ENCODE data around the gene NUDT4B.
"Not testable (repeated sequence)": the region's sequence is repeated elsewhere in the genome, so short reads cannot be mapped to it uniquely, and the experiment has no call there.

NUDT4B gene

GRCh38 chr1:148758925-148759324 lies 10.4 kb downstream of the NUDT4B start:
- H4K5ac ChIP-seq (ENCODE audit: low read length); H3K4me3 ChIP-seq (ENCODE audit: low read length); H3K4ac ChIP-seq (ENCODE audit: low read depth, low read length); H3K18ac ChIP-seq (ENCODE audit: low read length); H2AK5ac ChIP-seq (ENCODE audit: low read length); H3K4me2 ChIP-seq (ENCODE audit: low read length); H3K79me1 ChIP-seq (ENCODE audit: low read length); H2BK120ac ChIP-seq (ENCODE audit: low read depth, low read length); DNase-seq; H4K8ac ChIP-seq (ENCODE audit: low read depth, low read length); H3K79me2 ChIP-seq (ENCODE audit: control insufficient read depth, insufficient read depth, low read length); H3K27me3 ChIP-seq (ENCODE audit: insufficient read depth, low read length, poor library complexity); H3K9ac ChIP-seq (ENCODE audit: low read length); H3K36me3 ChIP-seq (ENCODE audit: control insufficient read depth, insufficient read depth, low read length); H3K56ac ChIP-seq (ENCODE audit: low read length); H3K4me1 ChIP-seq (ENCODE audit: control insufficient read depth, low read depth, low read length); H2BK15ac ChIP-seq (replicated peaks; ENCODE audit: low read depth); H3K23ac ChIP-seq (ENCODE audit: low read length); H2BK5ac ChIP-seq (ENCODE audit: low read length); H3K27ac ChIP-seq (ENCODE audit: low read depth, low read length): not testable (repeated sequence)
- WGBS (ENCODE audit: extremely low coverage, insufficient coverage, low lambda C conversion rate) = no CpG with 5 or more reads among the region's 4 CpGs

DNA sequence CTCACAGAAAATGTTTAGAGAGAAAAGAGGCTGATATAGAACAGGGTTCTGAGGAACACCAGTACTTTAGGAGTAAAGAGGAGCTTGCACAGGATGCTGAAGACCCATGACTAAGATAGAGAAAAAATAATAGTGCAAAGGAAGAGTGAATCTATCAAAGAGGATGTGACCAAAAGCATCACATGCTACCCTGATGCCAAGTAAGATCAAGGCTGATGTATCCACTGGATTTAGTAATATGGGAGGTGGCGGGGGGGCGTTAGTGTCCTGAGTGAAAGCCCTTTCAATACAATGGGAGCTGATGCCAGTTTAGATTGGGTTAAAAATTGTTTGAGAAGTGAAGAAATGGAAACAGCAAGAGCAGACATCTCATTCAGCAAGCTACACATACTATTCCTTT lies 11.2 kb downstream of the NUDT4B start:
- not testable (repeated sequence) for H3K23ac ChIP-seq (ENCODE audit: low read length); H3K79me2 ChIP-seq (ENCODE audit: control insufficient read depth, insufficient read depth, low read length); H2BK120ac ChIP-seq (ENCODE audit: low read depth, low read length); H3K27ac ChIP-seq (ENCODE audit: low read depth, low read length); H3K56ac ChIP-seq (ENCODE audit: low read length); H3K79me1 ChIP-seq (ENCODE audit: low read length); H4K8ac ChIP-seq (ENCODE audit: low read depth, low read length); H3K4ac ChIP-seq (ENCODE audit: low read depth, low read length); H3K9ac ChIP-seq (ENCODE audit: low read length); H3K4me3 ChIP-seq (ENCODE audit: low read length); H3K36me3 ChIP-seq (ENCODE audit: control insufficient read depth, insufficient read depth, low read length); H3K27me3 ChIP-seq (ENCODE audit: insufficient read depth, low read length, poor library complexity); H3K4me2 ChIP-seq (ENCODE audit: low read length); H4K5ac ChIP-seq (ENCODE audit: low read length); H3K4me1 ChIP-seq (ENCODE audit: control insufficient read depth, low read depth, low read length); H3K18ac ChIP-seq (ENCODE audit: low read length); DNase-seq; H2BK15ac ChIP-seq (replicated peaks; ENCODE audit: low read depth); H2AK5ac ChIP-seq (ENCODE audit: low read length); H2BK5ac ChIP-seq (ENCODE audit: low read length)
- WGBS (ENCODE audit: extremely low coverage, insufficient coverage, low lambda C conversion rate) = no CpG with 5 or more reads among the region's 2 CpGs

DNA sequence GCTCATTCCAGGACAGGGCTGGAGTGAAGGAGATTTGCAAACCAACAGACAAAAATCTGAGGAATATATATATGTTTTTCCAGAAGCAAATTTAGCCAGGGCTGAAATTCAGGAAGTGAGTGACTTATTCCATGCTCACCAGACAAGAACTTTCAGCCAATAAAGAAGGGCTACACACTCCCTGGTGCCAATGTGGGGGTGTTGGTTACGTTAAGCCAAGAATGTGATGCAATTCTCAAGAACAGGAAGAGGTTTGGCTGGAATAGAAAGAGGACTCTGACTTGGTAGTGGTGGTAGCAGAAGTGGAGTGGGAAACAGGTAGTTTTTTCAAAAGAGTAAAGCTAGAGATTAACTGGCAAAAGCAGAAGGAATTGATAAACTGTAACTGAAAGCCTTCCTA lies 11.6 kb downstream of the NUDT4B start:
- H3K4me1 ChIP-seq (ENCODE audit: control insufficient read depth, low read depth, low read length); H4K8ac ChIP-seq (ENCODE audit: low read depth, low read length); H3K27ac ChIP-seq (ENCODE audit: low read depth, low read length); H3K79me2 ChIP-seq (ENCODE audit: control insufficient read depth, insufficient read depth, low read length); H3K79me1 ChIP-seq (ENCODE audit: low read length); DNase-seq; H3K27me3 ChIP-seq (ENCODE audit: insufficient read depth, low read length, poor library complexity); H2BK120ac ChIP-seq (ENCODE audit: low read depth, low read length); H3K23ac ChIP-seq (ENCODE audit: low read length); H3K4me3 ChIP-seq (ENCODE audit: low read length); H3K9ac ChIP-seq (ENCODE audit: low read length); H3K36me3 ChIP-seq (ENCODE audit: control insufficient read depth, insufficient read depth, low read length); H2BK5ac ChIP-seq (ENCODE audit: low read length); H2BK15ac ChIP-seq (replicated peaks; ENCODE audit: low read depth); H3K4me2 ChIP-seq (ENCODE audit: low read length); H4K5ac ChIP-seq (ENCODE audit: low read length); H3K4ac ChIP-seq (ENCODE audit: low read depth, low read length); H2AK5ac ChIP-seq (ENCODE audit: low read length); H3K18ac ChIP-seq (ENCODE audit: low read length); H3K56ac ChIP-seq (ENCODE audit: low read length): not testable (repeated sequence)
- no CpG with 5 or more reads among the region's 1 CpG for WGBS (ENCODE audit: extremely low coverage, insufficient coverage, low lambda C conversion rate)

DNA sequence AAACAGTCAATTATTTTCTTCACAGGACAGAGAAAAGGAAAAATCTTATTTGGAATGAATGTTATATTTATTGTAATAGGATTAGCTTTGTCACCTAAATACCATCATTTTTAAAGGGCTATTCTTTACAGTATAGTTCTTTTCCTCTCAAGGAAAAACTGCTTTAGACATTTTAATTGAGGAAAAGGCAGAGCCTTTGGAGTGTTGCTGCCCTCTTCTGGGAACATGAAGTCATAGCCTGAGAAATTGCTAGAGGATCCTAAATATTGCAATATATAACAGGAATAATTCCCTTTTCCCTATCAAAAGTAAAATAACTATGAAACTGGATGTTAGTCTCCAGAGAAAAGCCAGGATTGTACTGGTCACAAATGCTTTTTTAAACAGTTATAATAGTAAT lies 12.8 kb downstream of the NUDT4B start:
- not testable (repeated sequence) for H3K4ac ChIP-seq (ENCODE audit: low read depth, low read length); H4K8ac ChIP-seq (ENCODE audit: low read depth, low read length); H3K27me3 ChIP-seq (ENCODE audit: insufficient read depth, low read length, poor library complexity); H3K79me1 ChIP-seq (ENCODE audit: low read length); H3K18ac ChIP-seq (ENCODE audit: low read length); H3K56ac ChIP-seq (ENCODE audit: low read length); H3K79me2 ChIP-seq (ENCODE audit: control insufficient read depth, insufficient read depth, low read length); H3K4me2 ChIP-seq (ENCODE audit: low read length); H3K4me1 ChIP-seq (ENCODE audit: control insufficient read depth, low read depth, low read length); H2BK5ac ChIP-seq (ENCODE audit: low read length); H3K23ac ChIP-seq (ENCODE audit: low read length); H3K27ac ChIP-seq (ENCODE audit: low read depth, low read length); H3K36me3 ChIP-seq (ENCODE audit: control insufficient read depth, insufficient read depth, low read length); H3K9ac ChIP-seq (ENCODE audit: low read length); H2AK5ac ChIP-seq (ENCODE audit: low read length); H3K4me3 ChIP-seq (ENCODE audit: low read length); DNase-seq; H2BK120ac ChIP-seq (ENCODE audit: low read depth, low read length); H4K5ac ChIP-seq (ENCODE audit: low read length); H2BK15ac ChIP-seq (replicated peaks; ENCODE audit: low read depth)

- not testable (repeated sequence) for H3K18ac ChIP-seq (ENCODE audit: low read length); H2BK15ac ChIP-seq (replicated peaks; ENCODE audit: low read depth); H3K4me3 ChIP-seq (ENCODE audit: low read length); H2AK5ac ChIP-seq (ENCODE audit: low read length); H4K8ac ChIP-seq (ENCODE audit: low read depth, low read length); H3K27ac ChIP-seq (ENCODE audit: low read depth, low read length); H2BK5ac ChIP-seq (ENCODE audit: low read length); H3K4me1 ChIP-seq (ENCODE audit: control insufficient read depth, low read depth, low read length); H3K27me3 ChIP-seq (ENCODE audit: insufficient read depth, low read length, poor library complexity); H2BK120ac ChIP-seq (ENCODE audit: low read depth, low read length); H3K23ac ChIP-seq (ENCODE audit: low read length); H3K36me3 ChIP-seq (ENCODE audit: control insufficient read depth, insufficient read depth, low read length); H3K79me1 ChIP-seq (ENCODE audit: low read length); H3K4me2 ChIP-seq (ENCODE audit: low read length); DNase-seq; H3K9ac ChIP-seq (ENCODE audit: low read length); H4K5ac ChIP-seq (ENCODE audit: low read length); H3K56ac ChIP-seq (ENCODE audit: low read length); H3K79me2 ChIP-seq (ENCODE audit: control insufficient read depth, insufficient read depth, low read length); H3K4ac ChIP-seq (ENCODE audit: low read depth, low read length)
- no CpG with 5 or more reads among the region's 5 CpGs for WGBS (ENCODE audit: extremely low coverage, insufficient coverage, low lambda C conversion rate)
These were observed 16.9 kb downstream of the NUDT4B start for GRCh38 chr1:148765238-148766019.

GRCh38 chr1:148768541-148768940 lies 20.0 kb downstream of the NUDT4B start:
- not testable (repeated sequence) for H4K5ac ChIP-seq (ENCODE audit: low read length); H2BK5ac ChIP-seq (ENCODE audit: low read length); H4K8ac ChIP-seq (ENCODE audit: low read depth, low read length); H3K4ac ChIP-seq (ENCODE audit: low read depth, low read length); H3K36me3 ChIP-seq (ENCODE audit: control insufficient read depth, insufficient read depth, low read length); H3K4me2 ChIP-seq (ENCODE audit: low read length); H3K23ac ChIP-seq (ENCODE audit: low read length); H2AK5ac ChIP-seq (ENCODE audit: low read length); DNase-seq; H3K27me3 ChIP-seq (ENCODE audit: insufficient read depth, low read length, poor library complexity); H3K79me2 ChIP-seq (ENCODE audit: control insufficient read depth, insufficient read depth, low read length); H2BK15ac ChIP-seq (replicated peaks; ENCODE audit: low read depth); H2BK120ac ChIP-seq (ENCODE audit: low read depth, low read length); H3K9ac ChIP-seq (ENCODE audit: low read length); H3K79me1 ChIP-seq (ENCODE audit: low read length); H3K4me3 ChIP-seq (ENCODE audit: low read length); H3K18ac ChIP-seq (ENCODE audit: low read length); H3K27ac ChIP-seq (ENCODE audit: low read depth, low read length); H3K4me1 ChIP-seq (ENCODE audit: control insufficient read depth, low read depth, low read length); H3K56ac ChIP-seq (ENCODE audit: low read length)
- WGBS (ENCODE audit: extremely low coverage, insufficient coverage, low lambda C conversion rate) = no CpG with 5 or more reads among the region's 2 CpGs
